22Rv1 (cell line): Measurements from ENCODE around the gene VAMP7.

ENCODE experiments used
- CTCF ChIP-seq: fragments of 450-650 bp; IDR thresholded peaks from 2 replicates; pipeline ENCODE4 v1.5.1; 2017; ENCODE audit warnings: mild to moderate bottlenecking
- ZFX ChIP-seq: fragments of 450-650 bp; IDR thresholded peaks from 2 replicates; pipeline ENCODE4 v1.6.1; 2017; ENCODE audit warnings: antibody characterized with exemption, borderline replicate concordance

DNA sequence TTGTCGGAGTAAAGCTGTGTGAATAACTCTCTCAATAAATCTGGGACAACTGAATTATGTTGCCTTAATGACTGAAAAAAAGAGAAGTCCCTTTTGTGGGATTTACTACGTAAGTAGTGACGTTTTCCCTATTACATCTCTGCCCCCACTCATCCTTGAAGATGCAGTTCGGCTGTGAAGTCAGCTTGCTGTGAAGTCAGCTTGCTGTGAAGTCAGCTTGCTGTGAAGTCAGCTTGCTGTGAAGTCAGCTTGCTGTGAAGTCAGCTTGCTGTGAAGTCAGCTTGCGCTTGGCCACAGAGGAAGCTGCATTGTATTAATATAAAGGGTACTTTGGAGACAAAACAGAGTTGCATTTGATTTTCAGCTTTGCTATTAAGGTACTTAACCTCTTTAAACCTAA lies 8.0 kb upstream of the VAMP7 start:
- TF ChIP-seq CTCF (no peak), ZFX (no peak)
